Naive B cell (primary cell): ENCODE data around the gene NOXRED1. TPM values are rescaled to one million over a fixed set of nuclear protein-coding genes. Genes with fewer than 3 reads are reported as not detected.

Source experiments
- ATAC-seq, 2 donors: fragments of 150-1000 bp; cut with Tn5 transposase; 2 replicates each; pipeline ENCODE4 v1.10.0; 2021; ENCODE audit warnings: low read depth in 2 of 2, mild to moderate bottlenecking in 2 of 2, moderate library complexity in 2 of 2
- DNase-seq: peaks from one replicate; pipeline ENCODE4 v3.0.0; 2022
- H3K27ac Mint-ChIP-seq, 6 donors: one replicate each; pipeline ENCODE4 v1.8.0; 2020 to 2022; ENCODE audit warnings: mild to moderate bottlenecking in 6 of 6, mixed read lengths in 6 of 6, moderate library complexity in 5 of 6, inconsistent platforms in 2 of 6
- H3K27me3 Mint-ChIP-seq, 3 donors: one replicate each; pipeline ENCODE4 v1.8.0; 2021 to 2022; ENCODE audit warnings: mixed read lengths in 3 of 3, mild to moderate bottlenecking in 1 of 3
- H3K36me3 Mint-ChIP-seq, 2 donors: one replicate each; pipeline ENCODE4 v1.8.0; 2020 to 2022; ENCODE audit warnings: mixed read lengths in 2 of 2, inconsistent platforms in 1 of 2, mild to moderate bottlenecking in 1 of 2
- H3K4me1 Mint-ChIP-seq, 3 donors: one replicate each; pipeline ENCODE4 v1.8.0; 2020 to 2022; ENCODE audit warnings: mixed read lengths in 3 of 3, inconsistent platforms in 1 of 3, mild to moderate bottlenecking in 1 of 3, moderate library complexity in 1 of 3
- H3K4me3 Mint-ChIP-seq, 8 donors: one replicate each; pipeline ENCODE4 v1.8.0; 2020 to 2022; ENCODE audit warnings: mild to moderate bottlenecking in 8 of 8, mixed read lengths in 8 of 8, moderate library complexity in 8 of 8, inconsistent platforms in 2 of 8
- H3K9me3 Mint-ChIP-seq, 7 donors: one replicate each; pipeline ENCODE4 v1.8.0; 2020 to 2022; ENCODE audit warnings: mixed read lengths in 7 of 7, mild to moderate bottlenecking in 5 of 7, inconsistent platforms in 2 of 7, moderate library complexity in 1 of 7
- polyA plus RNA-seq, 6 donors: library from polyadenylated mRNA; unstranded; fragments of 300-500 nt; fragmentation: Illumina TruSeq; gene quantifications; one replicate each; pipeline ENCODE4 v1.2.3, GENCODE V29; 2021; ENCODE audit warnings: low read depth in 6 of 6

Gene NOXRED1
- polyA plus RNA-seq, 6 donors from 2014 or later = 0.23 TPM; not detected in 5

GRCh38 chr14:77390188-77390587, 33.1 kb downstream of the NOXRED1 start:
- no peak for ATAC-seq
- no peak overlapping the region for H3K27ac Mint-ChIP-seq
- no peak for DNase-seq
- H3K4me3 Mint-ChIP-seq = no peak overlapping the region
- H3K27me3 Mint-ChIP-seq = no peaks in the 10 kb centered on the region
- no peaks in the 10 kb centered on the region for H3K4me1 Mint-ChIP-seq
- no peaks in the 10 kb centered on the region for H3K9me3 Mint-ChIP-seq
- no peaks in the 10 kb centered on the region for H3K36me3 Mint-ChIP-seq

GRCh38 chr14:77378701-77379100, 44.6 kb downstream of the NOXRED1 start:
- Mint-ChIP-seq H3K4me1 (peaks cover 24 to 27% (median 24%) of the 10 kb centered on the region in 3 donors), H3K9me3 (no peaks in the 10 kb centered on the region), H3K27me3 (peaks cover 0 to 5% (median 0%) of the 10 kb centered on the region in 3 donors), H3K36me3 (no peaks in the 10 kb centered on the region), H3K4me3 (no peak overlapping the region), H3K27ac (no peak overlapping the region)
- no peak for ATAC-seq
- no peak for DNase-seq

- Mint-ChIP-seq H3K27me3 (peaks cover 0 to 5% (median 0%) of the 10 kb centered on the region in 3 donors), H3K4me3 (no peak overlapping the region), H3K4me1 (peaks cover 35 to 39% (median 35%) of the 10 kb centered on the region in 3 donors), H3K9me3 (no peaks in the 10 kb centered on the region), H3K27ac (no peak overlapping the region), H3K36me3 (no peaks in the 10 kb centered on the region)
- DNase-seq (no peak), ATAC-seq (peak in 1 of 2 donors; percentile 0)
Measured at GRCh38 chr14:77377502-77377844, 45.9 kb downstream of the NOXRED1 start.

GRCh38 chr14:77376771-77377501, 46.4 kb downstream of the NOXRED1 start, which contains the start of the genes SAMD15 and TMED8:
Gene SAMD15, plus strand, starts transcription at chr14:77377379. Its CDS starts 40 bp downstream, at chr14:77377419.
Gene TMED8, minus strand, starts transcription at chr14:77377094. Its CDS starts 41 bp downstream, at chr14:77377053.
- peak; percentile 86 to 87 for ATAC-seq
- Mint-ChIP-seq H3K27me3 (peaks cover 0 to 5% (median 0%) of the 10 kb centered on the region in 3 donors), H3K4me3 (peak within 1 kb of the TSS in 5 of 8 donors; percentile 92 to 97 (median 95)), H3K4me1 (peaks cover 38 to 44% (median 41%) of the 10 kb centered on the region in 3 donors), H3K9me3 (no peaks in the 10 kb centered on the region), H3K27ac (peak within 1 kb of the TSS in 5 of 6 donors; percentile 84 to 96 (median 93)), H3K36me3 (no peaks in the 10 kb centered on the region)
- DNase-seq = peak; percentile 88

- Mint-ChIP-seq H3K36me3 (no peaks in the 10 kb centered on the region), H3K9me3 (no peaks in the 10 kb centered on the region), H3K4me1 (peaks cover 42 to 52% (median 48%) of the 10 kb centered on the region in 3 donors), H3K4me3 (peak overlapping the region in 5 of 8 donors; percentile 92 to 97 (median 95)), H3K27ac (peak overlapping the region in 5 of 6 donors; percentile 84 to 96 (median 93)), H3K27me3 (peaks cover 0 to 5% (median 0%) of the 10 kb centered on the region in 3 donors)
- ATAC-seq (peak; percentile 1 to 8), DNase-seq (peak; percentile 10)
Measured at GRCh38 chr14:77375973-77376770, 47.2 kb downstream of the NOXRED1 start.

GRCh38 chr14:77375164-77375950, 48.0 kb downstream of the NOXRED1 start:
- peaks cover 0 to 2% (median 0%) of the 10 kb centered on the region in 3 donors for H3K27me3 Mint-ChIP-seq
- ATAC-seq (peak; percentile 12 to 14), DNase-seq (peak; percentile 44)
- peak overlapping the region in 5 of 8 donors; percentile 92 to 97 (median 95) for H3K4me3 Mint-ChIP-seq
- no peaks in the 10 kb centered on the region for H3K36me3 Mint-ChIP-seq
- no peaks in the 10 kb centered on the region for H3K9me3 Mint-ChIP-seq
- H3K4me1 Mint-ChIP-seq = peaks cover 42 to 55% (median 52%) of the 10 kb centered on the region in 3 donors
- peak overlapping the region in 5 of 6 donors; percentile 84 to 96 (median 93) for H3K27ac Mint-ChIP-seq

- H3K4me3 Mint-ChIP-seq = peak overlapping the region in 6 of 8 donors; percentile 18 to 90 (median 78)
- DNase-seq = peak; percentile 67
- peaks cover 54 to 72% (median 64%) of the 10 kb centered on the region in 3 donors for H3K4me1 Mint-ChIP-seq
- H3K36me3 Mint-ChIP-seq = no peaks in the 10 kb centered on the region
- no peaks in the 10 kb centered on the region for H3K27me3 Mint-ChIP-seq
- peak overlapping the region in 5 of 6 donors; percentile 37 to 94 (median 90) for H3K27ac Mint-ChIP-seq
- ATAC-seq = peak; percentile 53 to 55
- no peaks in the 10 kb centered on the region for H3K9me3 Mint-ChIP-seq
Measured at GRCh38 chr14:77372304-77372841, 51.0 kb downstream of the NOXRED1 start.

GRCh38 chr14:77369285-77369684, 54.0 kb downstream of the NOXRED1 start:
- no peak for ATAC-seq
- DNase-seq = no peak
- no peak overlapping the region for H3K4me3 Mint-ChIP-seq
- peaks cover 51 to 80% (median 63%) of the 10 kb centered on the region in 3 donors for H3K4me1 Mint-ChIP-seq
- H3K36me3 Mint-ChIP-seq = peaks cover 0 to 5% of the 10 kb centered on the region in 2 donors
- no peaks in the 10 kb centered on the region for H3K9me3 Mint-ChIP-seq
- peak overlapping the region in 3 of 6 donors; percentile 26 to 86 (median 38) for H3K27ac Mint-ChIP-seq
- no peaks in the 10 kb centered on the region for H3K27me3 Mint-ChIP-seq

GRCh38 chr14:77364146-77364545, 59.2 kb downstream of the NOXRED1 start:
- no peak for DNase-seq
- no peak overlapping the region for H3K4me3 Mint-ChIP-seq
- no peaks in the 10 kb centered on the region for H3K27me3 Mint-ChIP-seq
- H3K36me3 Mint-ChIP-seq = peaks cover 0 to 5% of the 10 kb centered on the region in 2 donors
- ATAC-seq = no peak
- H3K9me3 Mint-ChIP-seq = peaks cover 0 to 2% (median 0%) of the 10 kb centered on the region in 7 donors
- peak overlapping the region in 2 of 6 donors; percentile 21 to 37 for H3K27ac Mint-ChIP-seq
- peaks cover 52 to 78% (median 69%) of the 10 kb centered on the region in 3 donors for H3K4me1 Mint-ChIP-seq

- H3K9me3 Mint-ChIP-seq = peaks cover 0 to 2% (median 0%) of the 10 kb centered on the region in 7 donors
- ATAC-seq (no peak), DNase-seq (no peak)
- H3K4me3 Mint-ChIP-seq = no peak overlapping the region
- no peaks in the 10 kb centered on the region for H3K27me3 Mint-ChIP-seq
- no peak overlapping the region for H3K27ac Mint-ChIP-seq
- peaks cover 42 to 60% (median 57%) of the 10 kb centered on the region in 3 donors for H3K4me1 Mint-ChIP-seq
- H3K36me3 Mint-ChIP-seq = peaks cover 0 to 6% of the 10 kb centered on the region in 2 donors
Measured at GRCh38 chr14:77359626-77360025, 63.7 kb downstream of the NOXRED1 start.

GRCh38 chr14:77356899-77357298, 66.4 kb downstream of the NOXRED1 start:
- DNase-seq (no peak), ATAC-seq (no peak)
- Mint-ChIP-seq H3K27me3 (no peaks in the 10 kb centered on the region), H3K4me1 (peaks cover 29 to 45% (median 45%) of the 10 kb centered on the region in 3 donors), H3K4me3 (no peak overlapping the region), H3K27ac (no peak overlapping the region), H3K36me3 (peaks cover 0 to 4% of the 10 kb centered on the region in 2 donors), H3K9me3 (peaks cover 0 to 2% (median 0%) of the 10 kb centered on the region in 7 donors)

GRCh38 chr14:77355811-77356210, 67.5 kb downstream of the NOXRED1 start:
- Mint-ChIP-seq H3K4me1 (peaks cover 22 to 36% (median 34%) of the 10 kb centered on the region in 3 donors), H3K4me3 (no peak overlapping the region), H3K36me3 (peaks cover 0 to 4% of the 10 kb centered on the region in 2 donors), H3K9me3 (no peaks in the 10 kb centered on the region), H3K27me3 (no peaks in the 10 kb centered on the region), H3K27ac (peak overlapping the region in 1 of 6 donors; percentile 9)
- no peak for DNase-seq
- ATAC-seq = no peak
